GM12878 (cell line): ENCODE data around the gene ABCC1. TPM values are rescaled to one million over a fixed set of nuclear protein-coding genes. Genes with fewer than 3 reads are reported as not detected.

Source experiments
- CREB1 ChIP-seq: IDR thresholded peaks from 2 replicates; pipeline ENCODE4 v1.6.1; 2012; ENCODE audit warnings: low read depth, mild to moderate bottlenecking, inconsistent platforms
- JUND ChIP-seq: IDR thresholded peaks from 2 replicates; pipeline ENCODE4 v1.6.1; 2012; ENCODE audit warnings: low read depth, mild to moderate bottlenecking, low read length, improper control_type of control experiment, moderate library complexity
- MEF2A ChIP-seq: IDR thresholded peaks from 2 replicates; pipeline ENCODE4 v1.6.1; 2011; ENCODE audit warnings: low read depth, mild to moderate bottlenecking, low read length, moderate library complexity; ENCODE audit not compliant: insufficient read depth
- MTA2 ChIP-seq: fragments of 450-650 bp; IDR thresholded peaks from 2 replicates; pipeline ENCODE4 v1.6.1; 2016; ENCODE audit warnings: low read depth, mild to moderate bottlenecking, moderate library complexity
- MYB ChIP-seq: fragments of 150-350 bp; IDR thresholded peaks from 2 replicates; pipeline ENCODE4 v1.6.1; 2014; ENCODE audit warnings: mild to moderate bottlenecking, low read depth, low read length, borderline replicate concordance
- NFYA ChIP-seq: IDR thresholded peaks from 2 replicates; pipeline ENCODE4 v1.6.1; 2011; ENCODE audit warnings: low read depth, mild to moderate bottlenecking, low read length, improper control_type of control experiment, borderline replicate concordance
- NR2C2 ChIP-seq: IDR thresholded peaks from 2 replicates; pipeline ENCODE4 v1.6.1; 2011; ENCODE audit warnings: borderline replicate concordance, low read depth; ENCODE audit not compliant: control insufficient read depth, insufficient read length
- PAX5 ChIP-seq: IDR thresholded peaks from 2 replicates; pipeline ENCODE4 v1.6.1; 2011; ENCODE audit warnings: low read depth, low read length, borderline replicate concordance
- POLR2AphosphoS5 ChIP-seq: IDR thresholded peaks from 2 replicates; pipeline ENCODE4 v1.6.1; 2011; ENCODE audit warnings: mild to moderate bottlenecking, low read length, inconsistent platforms
- RAD51 ChIP-seq: fragments of 450-650 bp; IDR thresholded peaks from 2 replicates; pipeline ENCODE4 v1.6.1; 2016; ENCODE audit warnings: moderate library complexity, mild to moderate bottlenecking, inconsistent platforms
- SIX5 ChIP-seq: IDR thresholded peaks from 2 replicates; pipeline ENCODE4 v1.6.1; 2011; ENCODE audit warnings: mild to moderate bottlenecking, low read depth, low read length, moderate library complexity; ENCODE audit not compliant: severe bottlenecking
- ZNF217 ChIP-seq: fragments of 450-650 bp; IDR thresholded peaks from 2 replicates; pipeline ENCODE4 v1.6.1; 2017; ENCODE audit warnings: antibody characterized with exemption, mild to moderate bottlenecking
- polyA plus RNA-seq, 11 experiments: library from polyadenylated mRNA; depleted of rRNA in 4 of 11; unstranded in 6 of 11; stranded (reverse) in 5 of 11; fragments of >200 nt; fragmentation: Nextera tagmentation in 4 of 11; fragmentation: Illumina TruSeq in 1 of 11; extraction: Ambion mirVana in 4 of 11; extraction: Trizol in 1 of 11; gene quantifications; 1 replicate in 1 of 11; 2 replicates in 10 of 11; pipeline versions ENCODE4 v1.2.1 to v1.2.3, GENCODE V29; 2011 to 2016; ENCODE audit warnings: inconsistent platforms in 2 of 11, missing spikeins in 2 of 11, low read depth in 1 of 11
- total RNA-seq, 4 experiments: library from RNA; depleted of rRNA in 3 of 4; stranded (reverse); fragments of >200 nt in 3 of 4; fragmentation: Illumina TruSeq in 1 of 4; extraction: Trizol in 1 of 4; gene quantifications; 2 replicates each; pipeline versions ENCODE4 v1.2.1 to v1.2.3, GENCODE V29; 2013 to 2021
- TF ChIP-seq, protein P1 (sequence below): fragments of 450-650 bp; IDR thresholded peaks from 2 replicates; pipeline ENCODE4 v1.6.1; 2016; ENCODE audit warnings: mild to moderate bottlenecking
- TF ChIP-seq, protein P2 (sequence below): IDR thresholded peaks from 2 replicates; pipeline ENCODE4 v1.6.1; 2011; ENCODE audit warnings: low read depth, low read length, improper control_type of control experiment, borderline replicate concordance
- TF ChIP-seq, protein P3 (sequence below): fragments of 450-650 bp; IDR thresholded peaks from 2 replicates; pipeline ENCODE4 v1.6.1; 2016; ENCODE audit warnings: mild to moderate bottlenecking
- TF ChIP-seq, protein P4 (sequence below), 3 experiments: IDR thresholded peaks in 2 of 3; conservative IDR thresholded peaks in 1 of 3; 2 replicates each; pipeline ENCODE4 v1.5.1; 2011; ENCODE audit warnings: low read depth in 3 of 3, low read length in 3 of 3, mild to moderate bottlenecking in 3 of 3, control low read depth in 2 of 3, moderate library complexity in 2 of 3, inconsistent platforms in 1 of 3, mixed read lengths in 1 of 3; ENCODE audit not compliant: control insufficient read depth in 2 of 3, insufficient read depth in 1 of 3; ENCODE audit errors: extremely low read depth in 1 of 3
- TF ChIP-seq, protein P5 (sequence below): fragments of 450-650 bp; IDR thresholded peaks from 2 replicates; pipeline ENCODE4 v1.6.1; 2018; ENCODE audit warnings: borderline replicate concordance, mild to moderate bottlenecking; ENCODE audit not compliant: partially characterized antibody
- TF ChIP-seq, protein P6 (sequence below): fragments of 450-650 bp; IDR thresholded peaks from 2 replicates; pipeline ENCODE4 v1.6.1; 2018; ENCODE audit warnings: mild to moderate bottlenecking, low read depth, moderate library complexity; ENCODE audit not compliant: partially characterized antibody

Gene ABCC1
- total and polyA plus RNA-seq, 10 of the 15 experiments (the other 5 are each of a cell fraction or from before 2014, with no cell fraction given) = 3.2 to 44.6 (median 14.5) TPM

DNA sequence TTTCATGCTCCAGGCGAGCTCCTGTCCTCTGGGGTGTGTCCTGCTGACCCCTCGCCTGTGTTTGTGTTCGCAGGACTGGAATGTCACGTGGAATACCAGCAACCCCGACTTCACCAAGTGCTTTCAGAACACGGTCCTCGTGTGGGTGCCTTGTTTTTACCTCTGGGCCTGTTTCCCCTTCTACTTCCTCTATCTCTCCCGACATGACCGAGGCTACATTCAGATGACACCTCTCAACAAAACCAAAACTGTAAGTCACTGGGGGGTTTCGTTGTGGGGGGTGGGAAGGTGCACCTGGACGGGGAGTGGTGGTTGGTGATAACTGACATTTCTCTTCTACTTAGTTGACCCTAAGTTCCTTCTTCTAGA lies 58.3 kb downstream of the ABCC1 start (continued):
- TF ChIP-seq PAX5 (peak; percentile 67; the same call in 1 of the 2 replicates), NFYA (no peak), ZNF217 (no peak), MEF2A (0 out of 2 replicates have a peak, but pooled peaks have one; percentile 9), RAD51 (peak; percentile 42; the same call in 1 of the 2 replicates), NR2C2 (no peak), CREB1 (peak; percentile 44), MTA2 (peak; percentile 19; the same call in 1 of the 2 replicates), POLR2AphosphoS5 (peak; percentile 63; the same call in 1 of the 2 replicates), SIX5 (no peak), JUND (no peak), MYB (0 out of 2 replicates have a peak, but pooled peaks have one; percentile 44)
- TF ChIP-seq, protein P1, sequence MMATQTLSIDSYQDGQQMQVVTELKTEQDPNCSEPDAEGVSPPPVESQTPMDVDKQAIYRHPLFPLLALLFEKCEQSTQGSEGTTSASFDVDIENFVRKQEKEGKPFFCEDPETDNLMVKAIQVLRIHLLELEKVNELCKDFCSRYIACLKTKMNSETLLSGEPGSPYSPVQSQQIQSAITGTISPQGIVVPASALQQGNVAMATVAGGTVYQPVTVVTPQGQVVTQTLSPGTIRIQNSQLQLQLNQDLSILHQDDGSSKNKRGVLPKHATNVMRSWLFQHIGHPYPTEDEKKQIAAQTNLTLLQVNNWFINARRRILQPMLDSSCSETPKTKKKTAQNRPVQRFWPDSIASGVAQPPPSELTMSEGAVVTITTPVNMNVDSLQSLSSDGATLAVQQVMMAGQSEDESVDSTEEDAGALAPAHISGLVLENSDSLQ = peak; percentile 64
- TF ChIP-seq, protein P2, sequence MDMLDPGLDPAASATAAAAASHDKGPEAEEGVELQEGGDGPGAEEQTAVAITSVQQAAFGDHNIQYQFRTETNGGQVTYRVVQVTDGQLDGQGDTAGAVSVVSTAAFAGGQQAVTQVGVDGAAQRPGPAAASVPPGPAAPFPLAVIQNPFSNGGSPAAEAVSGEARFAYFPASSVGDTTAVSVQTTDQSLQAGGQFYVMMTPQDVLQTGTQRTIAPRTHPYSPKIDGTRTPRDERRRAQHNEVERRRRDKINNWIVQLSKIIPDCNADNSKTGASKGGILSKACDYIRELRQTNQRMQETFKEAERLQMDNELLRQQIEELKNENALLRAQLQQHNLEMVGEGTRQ = no peak
- TF ChIP-seq, protein P3, sequence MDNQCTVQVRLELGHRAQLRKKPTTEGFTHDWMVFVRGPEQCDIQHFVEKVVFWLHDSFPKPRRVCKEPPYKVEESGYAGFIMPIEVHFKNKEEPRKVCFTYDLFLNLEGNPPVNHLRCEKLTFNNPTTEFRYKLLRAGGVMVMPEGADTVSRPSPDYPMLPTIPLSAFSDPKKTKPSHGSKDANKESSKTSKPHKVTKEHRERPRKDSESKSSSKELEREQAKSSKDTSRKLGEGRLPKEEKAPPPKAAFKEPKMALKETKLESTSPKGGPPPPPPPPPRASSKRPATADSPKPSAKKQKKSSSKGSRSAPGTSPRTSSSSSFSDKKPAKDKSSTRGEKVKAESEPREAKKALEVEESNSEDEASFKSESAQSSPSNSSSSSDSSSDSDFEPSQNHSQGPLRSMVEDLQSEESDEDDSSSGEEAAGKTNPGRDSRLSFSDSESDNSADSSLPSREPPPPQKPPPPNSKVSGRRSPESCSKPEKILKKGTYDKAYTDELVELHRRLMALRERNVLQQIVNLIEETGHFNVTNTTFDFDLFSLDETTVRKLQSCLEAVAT = no peak
- TF ChIP-seq, protein P4, sequence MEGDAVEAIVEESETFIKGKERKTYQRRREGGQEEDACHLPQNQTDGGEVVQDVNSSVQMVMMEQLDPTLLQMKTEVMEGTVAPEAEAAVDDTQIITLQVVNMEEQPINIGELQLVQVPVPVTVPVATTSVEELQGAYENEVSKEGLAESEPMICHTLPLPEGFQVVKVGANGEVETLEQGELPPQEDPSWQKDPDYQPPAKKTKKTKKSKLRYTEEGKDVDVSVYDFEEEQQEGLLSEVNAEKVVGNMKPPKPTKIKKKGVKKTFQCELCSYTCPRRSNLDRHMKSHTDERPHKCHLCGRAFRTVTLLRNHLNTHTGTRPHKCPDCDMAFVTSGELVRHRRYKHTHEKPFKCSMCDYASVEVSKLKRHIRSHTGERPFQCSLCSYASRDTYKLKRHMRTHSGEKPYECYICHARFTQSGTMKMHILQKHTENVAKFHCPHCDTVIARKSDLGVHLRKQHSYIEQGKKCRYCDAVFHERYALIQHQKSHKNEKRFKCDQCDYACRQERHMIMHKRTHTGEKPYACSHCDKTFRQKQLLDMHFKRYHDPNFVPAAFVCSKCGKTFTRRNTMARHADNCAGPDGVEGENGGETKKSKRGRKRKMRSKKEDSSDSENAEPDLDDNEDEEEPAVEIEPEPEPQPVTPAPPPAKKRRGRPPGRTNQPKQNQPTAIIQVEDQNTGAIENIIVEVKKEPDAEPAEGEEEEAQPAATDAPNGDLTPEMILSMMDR (IDR thresholded peaks at IDR 0.05 in 2 of 3, conservative IDR thresholded peaks at IDR 0.05 in 1 of 3; ENCODE audit: control insufficient read depth in 2 of 3, extremely low read depth in 1 of 3, insufficient read depth in 1 of 3, low read depth in 3 of 3, low read length in 3 of 3) = no peak
- TF ChIP-seq, protein P5, sequence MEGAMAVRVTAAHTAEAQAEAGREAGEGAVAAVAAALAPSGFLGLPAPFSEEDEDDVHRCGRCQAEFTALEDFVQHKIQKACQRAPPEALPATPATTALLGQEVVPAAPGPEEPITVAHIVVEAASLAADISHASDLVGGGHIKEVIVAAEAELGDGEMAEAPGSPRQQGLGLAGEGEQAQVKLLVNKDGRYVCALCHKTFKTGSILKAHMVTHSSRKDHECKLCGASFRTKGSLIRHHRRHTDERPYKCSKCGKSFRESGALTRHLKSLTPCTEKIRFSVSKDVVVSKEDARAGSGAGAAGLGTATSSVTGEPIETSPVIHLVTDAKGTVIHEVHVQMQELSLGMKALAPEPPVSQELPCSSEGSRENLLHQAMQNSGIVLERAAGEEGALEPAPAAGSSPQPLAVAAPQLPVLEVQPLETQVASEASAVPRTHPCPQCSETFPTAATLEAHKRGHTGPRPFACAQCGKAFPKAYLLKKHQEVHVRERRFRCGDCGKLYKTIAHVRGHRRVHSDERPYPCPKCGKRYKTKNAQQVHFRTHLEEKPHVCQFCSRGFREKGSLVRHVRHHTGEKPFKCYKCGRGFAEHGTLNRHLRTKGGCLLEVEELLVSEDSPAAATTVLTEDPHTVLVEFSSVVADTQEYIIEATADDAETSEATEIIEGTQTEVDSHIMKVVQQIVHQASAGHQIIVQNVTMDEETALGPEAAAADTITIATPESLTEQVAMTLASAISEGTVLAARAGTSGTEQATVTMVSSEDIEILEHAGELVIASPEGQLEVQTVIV = no peak
- TF ChIP-seq, protein P6, sequence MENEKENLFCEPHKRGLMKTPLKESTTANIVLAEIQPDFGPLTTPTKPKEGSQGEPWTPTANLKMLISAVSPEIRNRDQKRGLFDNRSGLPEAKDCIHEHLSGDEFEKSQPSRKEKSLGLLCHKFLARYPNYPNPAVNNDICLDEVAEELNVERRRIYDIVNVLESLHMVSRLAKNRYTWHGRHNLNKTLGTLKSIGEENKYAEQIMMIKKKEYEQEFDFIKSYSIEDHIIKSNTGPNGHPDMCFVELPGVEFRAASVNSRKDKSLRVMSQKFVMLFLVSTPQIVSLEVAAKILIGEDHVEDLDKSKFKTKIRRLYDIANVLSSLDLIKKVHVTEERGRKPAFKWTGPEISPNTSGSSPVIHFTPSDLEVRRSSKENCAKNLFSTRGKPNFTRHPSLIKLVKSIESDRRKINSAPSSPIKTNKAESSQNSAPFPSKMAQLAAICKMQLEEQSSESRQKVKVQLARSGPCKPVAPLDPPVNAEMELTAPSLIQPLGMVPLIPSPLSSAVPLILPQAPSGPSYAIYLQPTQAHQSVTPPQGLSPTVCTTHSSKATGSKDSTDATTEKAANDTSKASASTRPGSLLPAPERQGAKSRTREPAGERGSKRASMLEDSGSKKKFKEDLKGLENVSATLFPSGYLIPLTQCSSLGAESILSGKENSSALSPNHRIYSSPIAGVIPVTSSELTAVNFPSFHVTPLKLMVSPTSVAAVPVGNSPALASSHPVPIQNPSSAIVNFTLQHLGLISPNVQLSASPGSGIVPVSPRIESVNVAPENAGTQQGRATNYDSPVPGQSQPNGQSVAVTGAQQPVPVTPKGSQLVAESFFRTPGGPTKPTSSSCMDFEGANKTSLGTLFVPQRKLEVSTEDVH = no peak
